ENCODE data around the gene MRGPRE.

- TF ChIP-seq EZH2phosphoT487 (IDR thresholded peaks at IDR 0.05; ENCODE audit: insufficient read depth, low read depth), result no peak
- TF ChIP-seq EZH2 (IDR thresholded peaks at IDR 0.05; ENCODE audit: insufficient read depth, poor library complexity, severe bottlenecking), result no peak
Measured at GRCh38 chr11:3243880-3244279, 11.7 kb upstream of the MRGPRE start.

Data from GM23248 (cell line).